HepG2 (cell line): ENCODE results near the gene SYNGAP1. TPM values are rescaled to one million over a fixed set of nuclear protein-coding genes. Genes with fewer than 3 reads are reported as not detected.

ENCODE experiments used
- ATAC-seq: fragments of 200-7000 bp; cut with Tn5 transposase; 3 replicates; pipeline ENCODE4 v1.9.1; 2020; ENCODE audit warnings: mild to moderate bottlenecking, moderate library complexity
- BruUV-seq: library from RNA; stranded (reverse); fragments of 400-500 nt; replicated peaks from 2 replicates; lab custom pipeline; 2021; lab: Mats Ljungman, UMichigan
- CTCF ChIA-PET: fragments of 300-600 bp; formaldehyde crosslinking; extraction: SDS; loops from one replicate; lab custom pipeline; 2021; ENCODE audit warnings: low total read pairs, inconsistent platforms, low intra/inter-chr PET ratio; lab: Yijun Ruan, JAX
- POLR2A ChIA-PET: fragments of 350-600 bp; sonication (Branson Sonifier 250); formaldehyde crosslinking; loops from one replicate; lab custom pipeline; 2020; ENCODE audit warnings: antibody characterized with exemption, inconsistent platforms; lab: Yijun Ruan, JAX
- DNase-seq: peaks from one replicate; pipeline ENCODE4 v3.0.0-alpha.2; 2015; ENCODE audit warnings: low spot score
- FAIRE-seq: peaks from 3 replicates; lab custom pipeline; 2011; peaks lifted over from hg19 to GRCh38; lab: Jason Lieb, UNC
- H2AFZ ChIP-seq: one replicate; pipeline ENCODE4 v1.6.1; 2011; ENCODE audit warnings: low read length, inconsistent platforms
- H3K27ac ChIP-seq: fragments of 300-600 bp; 3 replicates; pipeline ENCODE4 v1.8.0; 2011; ENCODE audit warnings: mixed run types, mild to moderate bottlenecking, mixed read lengths, low read length, inconsistent platforms; ENCODE audit not compliant: insufficient read depth; ENCODE audit errors: extremely low read length
- H3K27me3 ChIP-seq, 2 experiments: fragments of 200-600 bp in 1 of 2; 2 replicates in 1 of 2; 3 replicates in 1 of 2; pipeline versions ENCODE4 v1.6.0 to v1.8.0; 2011; ENCODE audit warnings: low read length in 2 of 2, mild to moderate bottlenecking in 2 of 2, moderate library complexity in 2 of 2, inconsistent platforms in 1 of 2; ENCODE audit not compliant: insufficient read depth in 2 of 2, control insufficient read depth in 1 of 2
- H3K36me3 ChIP-seq, 2 experiments: fragments of 200-600 bp in 1 of 2; replicated peaks in 1 of 2; 2 replicates in 1 of 2; 3 replicates in 1 of 2; pipeline versions ENCODE4 v1.5.1 to v1.8.0; 2011; ENCODE audit warnings: low read length in 2 of 2, inconsistent platforms in 1 of 2; ENCODE audit not compliant: insufficient read depth in 2 of 2, control insufficient read depth in 1 of 2
- H3K4me1 ChIP-seq: 2 replicates; pipeline ENCODE4 v1.5.1; 2012; ENCODE audit warnings: low read length, inconsistent platforms; ENCODE audit not compliant: insufficient read depth
- H3K4me2 ChIP-seq: 2 replicates; pipeline ENCODE4 v1.6.0; 2011; ENCODE audit warnings: low read depth, low read length, inconsistent platforms
- H3K4me3 ChIP-seq, 3 experiments: fragments of 200-600 bp in 1 of 3; sonication (generic), shearing (Covaris generic) in 1 of 3; replicated peaks in 1 of 3; 2 replicates each; pipeline ENCODE4 v1.5.1; 2011 to 2016; ENCODE audit warnings: low read length in 3 of 3, inconsistent platforms in 2 of 3, low read depth in 2 of 3, mild to moderate bottlenecking in 2 of 3, control low read depth in 1 of 3, mixed read lengths in 1 of 3; ENCODE audit not compliant: insufficient read depth in 1 of 3
- H3K79me2 ChIP-seq: one replicate; pipeline ENCODE4 v1.6.1; 2011; ENCODE audit warnings: low read length, inconsistent platforms; ENCODE audit not compliant: insufficient read depth
- H3K9ac ChIP-seq: 2 replicates; pipeline ENCODE4 v1.6.0; 2011; ENCODE audit warnings: mild to moderate bottlenecking, low read depth, low read length, inconsistent platforms; ENCODE audit not compliant: insufficient read depth
- H3K9me3 ChIP-seq: 2 replicates; pipeline ENCODE4 v1.5.1; 2012; ENCODE audit warnings: mild to moderate bottlenecking, low read length
- H4K20me1 ChIP-seq: 2 replicates; pipeline ENCODE4 v1.6.0; 2011; ENCODE audit warnings: inconsistent platforms, mild to moderate bottlenecking, low read length, moderate library complexity; ENCODE audit not compliant: insufficient read depth
- GFI1 ChIP-seq: sonication (generic); formaldehyde crosslinking; IDR thresholded peaks from 2 replicates; pipeline ENCODE4 v1.5.0; 2020; ENCODE audit warnings: missing genetic modification reagents, mild to moderate bottlenecking, borderline replicate concordance
- JARID2 ChIP-seq: sonication (generic); formaldehyde crosslinking; IDR thresholded peaks from 2 replicates; pipeline ENCODE4 v1.8.1; 2023; ENCODE audit warnings: missing genetic modification reagents, inconsistent platforms; ENCODE audit not compliant: insufficient replicate concordance
- MAFF ChIP-seq: IDR thresholded peaks from 2 replicates; pipeline ENCODE4 v1.6.1; 2011; ENCODE audit warnings: low read depth, low read length, improper control_type of control experiment
- NKX3-1 ChIP-seq: sonication (generic); formaldehyde crosslinking; IDR thresholded peaks from 2 replicates; pipeline ENCODE4 v1.5.0; 2020; ENCODE audit warnings: missing genetic modification reagents
- TBP ChIP-seq: sonication (generic); formaldehyde crosslinking; IDR thresholded peaks from 2 replicates; pipeline ENCODE4 v1.5.0; 2020; ENCODE audit warnings: missing genetic modification reagents
- ZKSCAN5 ChIP-seq: sonication (generic); formaldehyde crosslinking; IDR thresholded peaks from 2 replicates; pipeline ENCODE4 v1.5.1; 2020; ENCODE audit warnings: mild to moderate bottlenecking, missing genetic modification reagents
- ZNF446 ChIP-seq: sonication (generic); formaldehyde crosslinking; IDR thresholded peaks from 2 replicates; pipeline ENCODE4 v1.5.0; 2020; ENCODE audit warnings: mild to moderate bottlenecking, missing genetic modification reagents
- ZNF530 ChIP-seq: sonication (generic); formaldehyde crosslinking; IDR thresholded peaks from 2 replicates; pipeline ENCODE4 v1.5.0; 2020; ENCODE audit warnings: low read depth, mild to moderate bottlenecking, missing genetic modification reagents
- WGBS: methylation state at CpG from one replicate; pipeline ENCODE4 v1.1.6; 2017; ENCODE audit warnings: low lambda C conversion rate; 5-methylcytosine and 5-hydroxymethylcytosine counted together
- in situ Hi-C: cut with HindIII; loops from 2 replicates; pipeline ENCODE4 v1.10.0; 2017; ENCODE audit warnings: low pct_unique_long_range_greater_than_20kb; ENCODE audit not compliant: extremely low pct_ligation_motif_present
- intact Hi-C: fragments of 100-400 bp; cut with micrococcal nuclease; formaldehyde crosslinking; loops from one replicate; pipeline ENCODE4 v1.10.0; 2022; ENCODE audit not compliant: unreplicated experiment
- polyA plus RNA-seq, 8 experiments: library from polyadenylated mRNA; depleted of rRNA in 3 of 8; stranded (reverse) in 7 of 8; unstranded in 1 of 8; fragments of >200 nt; fragmentation: Illumina TruSeq in 4 of 8; extraction: Trizol in 4 of 8; gene quantifications; 2 replicates each; pipeline versions ENCODE4 v1.2.1 to v1.2.3, GENCODE V29; 2011 to 2016; ENCODE audit warnings: low read depth in 4 of 8, missing spikeins in 1 of 8, mixed read lengths in 1 of 8; ENCODE audit not compliant: insufficient read depth in 1 of 8
- total RNA-seq, 5 experiments: library from RNA; depleted of rRNA; stranded (reverse); fragments of >200 nt; fragmentation: Illumina TruSeq; extraction: Trizol; gene quantifications; 2 replicates each; pipeline ENCODE4 v1.2.3, GENCODE V29; 2016; ENCODE audit warnings: low read depth in 1 of 5
- TF ChIP-seq, protein P1 (sequence below): sonication (generic); formaldehyde crosslinking; IDR thresholded peaks from 2 replicates; pipeline ENCODE4 v1.5.0; 2020; ENCODE audit warnings: mild to moderate bottlenecking, missing genetic modification reagents
- TF ChIP-seq, protein P2 (sequence below): IDR thresholded peaks from 2 replicates; pipeline ENCODE4 v1.6.1; 2016; ENCODE audit warnings: mild to moderate bottlenecking, missing biosample characterization, missing genetic modification reagents
- TF ChIP-seq, protein P3 (sequence below): sonication (generic); formaldehyde crosslinking; IDR thresholded peaks from 2 replicates; pipeline ENCODE4 v1.4.0; 2020; ENCODE audit warnings: missing genetic modification reagents
- TF ChIP-seq, protein P4 (sequence below): IDR thresholded peaks from 2 replicates; pipeline ENCODE4 v1.6.1; 2016; ENCODE audit warnings: missing genetic modification reagents, missing compliant biosample characterization

Gene SYNGAP1
- total and polyA plus RNA-seq, 2 of the 13 experiments (the other 11 are each of a cell fraction or from before 2014, with no cell fraction given) = 0.75 to 1.1 TPM

DNA sequence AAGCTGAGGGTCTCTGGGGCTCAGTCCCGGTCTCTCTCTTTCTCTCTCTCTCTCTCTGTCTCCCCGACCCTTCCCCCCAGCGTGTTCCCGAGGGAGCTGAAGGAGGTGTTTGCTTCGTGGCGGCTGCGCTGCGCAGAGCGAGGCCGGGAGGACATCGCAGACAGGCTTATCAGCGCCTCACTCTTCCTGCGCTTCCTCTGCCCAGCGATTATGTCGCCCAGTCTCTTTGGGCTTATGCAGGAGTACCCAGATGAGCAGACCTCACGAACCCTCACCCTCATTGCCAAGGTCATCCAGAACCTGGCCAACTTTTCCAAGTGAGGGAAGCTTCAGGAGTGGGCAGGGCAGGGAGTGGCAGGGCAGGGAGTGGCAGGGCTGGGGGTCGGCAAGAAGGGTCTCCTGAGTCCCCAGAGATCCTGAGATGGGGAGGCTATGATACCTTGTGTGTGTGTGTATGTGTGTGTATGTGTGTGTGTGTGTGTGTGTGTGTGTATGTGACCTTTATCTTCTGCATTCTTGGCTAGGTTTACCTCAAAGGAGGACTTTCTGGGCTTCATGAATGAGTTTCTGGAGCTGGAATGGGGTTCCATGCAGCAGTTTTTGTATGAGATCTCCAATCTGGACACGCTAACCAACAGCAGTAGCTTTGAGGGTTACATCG, 20.9 kb downstream of the SYNGAP1 start:
- Histone ChIP-seq H3K79me2 (no peaks in the 10 kb centered on the region), H3K4me3 (no peak overlapping the region), H3K4me2 (no peak overlapping the region), H2AFZ (no peak overlapping the region), H3K9ac (no peak overlapping the region), H3K36me3 (peaks cover 0 to 2% of the 10 kb centered on the region in 2 experiments; a peak in 1 of 5 replicates), H4K20me1 (no peaks in the 10 kb centered on the region), H3K9me3 (no peaks in the 10 kb centered on the region), H3K4me1 (no peaks in the 10 kb centered on the region)
- 79% methylated on average over 19 of the region's 19 CpGs for WGBS
- FAIRE-seq = no peak
- in situ Hi-C loops (no loop called here), intact Hi-C loops (no loop called here)
- POLR2A ChIA-PET = interaction anchor here (1.1 to 1.6 kb wide), 2 partner anchors 10 to 13 kb away, joined by 5 read pairs; partner anchors contain the start of gene ZBTB9
- BruUV-seq = no TSS peak
- no peak for ATAC-seq
- CTCF ChIA-PET = no interaction called here
- TF ChIP-seq JARID2 (CRISPR knock-in tag) (no peak), ZNF530 (CRISPR knock-in tag) (no peak), NKX3-1 (CRISPR knock-in tag) (no peak), MAFF (no peak), GFI1 (CRISPR knock-in tag) (no peak)
- TF ChIP-seq, all 625 proteins: peak for 0
- no peak overlapping the region for H3K27ac ChIP-seq
- DNase-seq = no peak
- no peaks in the 10 kb centered on the region for H3K27me3 ChIP-seq

DNA sequence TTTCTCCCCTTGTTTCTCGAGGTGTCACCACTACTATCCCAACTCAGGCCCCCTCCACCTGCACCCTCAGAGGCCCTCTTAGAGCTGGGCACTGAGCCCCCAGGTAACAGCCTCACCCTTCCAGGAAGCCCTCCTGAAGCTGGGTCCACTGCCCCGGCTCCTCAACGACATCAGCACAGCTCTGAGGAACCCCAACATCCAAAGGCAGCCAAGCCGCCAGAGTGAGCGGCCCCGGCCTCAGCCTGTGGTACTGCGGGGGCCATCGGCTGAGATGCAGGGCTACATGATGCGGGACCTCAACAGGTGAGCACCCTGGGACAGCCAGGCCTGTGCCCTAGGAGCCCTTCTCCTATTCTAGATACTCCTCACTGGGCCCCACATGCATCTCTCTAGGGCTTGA, 21.6 kb downstream of the SYNGAP1 start:
- H3K27ac ChIP-seq = no peak overlapping the region
- DNase-seq (no peak), FAIRE-seq (no peak), ATAC-seq (no peak)
- in situ Hi-C loops (no loop called here), intact Hi-C loops (no loop called here)
- no peaks in the 10 kb centered on the region for H3K79me2 ChIP-seq
- 83% methylated on average over 9 of the region's 9 CpGs for WGBS
- no peaks in the 10 kb centered on the region for H3K4me1 ChIP-seq
- H3K36me3 ChIP-seq = peaks cover 0 to 2% of the 10 kb centered on the region in 2 experiments; a peak in 1 of 5 replicates
- H3K4me3 ChIP-seq = no peak overlapping the region
- ChIA-PET POLR2A (interaction anchor here (1.1 kb wide), 1 partner anchor 13 kb away, joined by 5 read pairs; the partner anchor contains the start of gene ZBTB9), CTCF (no interaction called here)
- no peaks in the 10 kb centered on the region for H3K9me3 ChIP-seq
- H3K9ac ChIP-seq = no peak overlapping the region
- no TSS peak for BruUV-seq
- no peak overlapping the region for H2AFZ ChIP-seq
- H3K4me2 ChIP-seq = no peak overlapping the region
- H4K20me1 ChIP-seq = no peaks in the 10 kb centered on the region
- H3K27me3 ChIP-seq = no peaks in the 10 kb centered on the region
- TF ChIP-seq, protein P1, sequence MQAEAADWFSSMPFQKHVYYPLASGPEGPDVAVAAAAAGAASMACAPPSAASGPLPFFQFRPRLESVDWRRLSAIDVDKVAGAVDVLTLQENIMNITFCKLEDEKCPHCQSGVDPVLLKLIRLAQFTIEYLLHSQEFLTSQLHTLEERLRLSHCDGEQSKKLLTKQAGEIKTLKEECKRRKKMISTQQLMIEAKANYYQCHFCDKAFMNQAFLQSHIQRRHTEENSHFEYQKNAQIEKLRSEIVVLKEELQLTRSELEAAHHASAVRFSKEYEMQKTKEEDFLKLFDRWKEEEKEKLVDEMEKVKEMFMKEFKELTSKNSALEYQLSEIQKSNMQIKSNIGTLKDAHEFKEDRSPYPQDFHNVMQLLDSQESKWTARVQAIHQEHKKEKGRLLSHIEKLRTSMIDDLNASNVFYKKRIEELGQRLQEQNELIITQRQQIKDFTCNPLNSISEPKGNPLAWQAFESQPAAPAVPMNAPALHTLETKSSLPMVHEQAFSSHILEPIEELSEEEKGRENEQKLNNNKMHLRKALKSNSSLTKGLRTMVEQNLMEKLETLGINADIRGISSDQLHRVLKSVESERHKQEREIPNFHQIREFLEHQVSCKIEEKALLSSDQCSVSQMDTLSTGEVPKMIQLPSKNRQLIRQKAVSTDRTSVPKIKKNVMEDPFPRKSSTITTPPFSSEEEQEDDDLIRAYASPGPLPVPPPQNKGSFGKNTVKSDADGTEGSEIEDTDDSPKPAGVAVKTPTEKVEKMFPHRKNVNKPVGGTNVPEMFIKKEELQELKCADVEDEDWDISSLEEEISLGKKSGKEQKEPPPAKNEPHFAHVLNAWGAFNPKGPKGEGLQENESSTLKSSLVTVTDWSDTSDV (CRISPR knock-in tag) = no peak
- TF ChIP-seq ZNF446 (CRISPR knock-in tag) (no peak), TBP (CRISPR knock-in tag) (no peak), ZKSCAN5 (CRISPR knock-in tag) (no peak)
- TF ChIP-seq, protein P2, sequence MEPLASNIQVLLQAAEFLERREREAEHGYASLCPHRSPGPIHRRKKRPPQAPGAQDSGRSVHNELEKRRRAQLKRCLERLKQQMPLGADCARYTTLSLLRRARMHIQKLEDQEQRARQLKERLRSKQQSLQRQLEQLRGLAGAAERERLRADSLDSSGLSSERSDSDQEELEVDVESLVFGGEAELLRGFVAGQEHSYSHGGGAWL = no peak
- TF ChIP-seq, protein P3, sequence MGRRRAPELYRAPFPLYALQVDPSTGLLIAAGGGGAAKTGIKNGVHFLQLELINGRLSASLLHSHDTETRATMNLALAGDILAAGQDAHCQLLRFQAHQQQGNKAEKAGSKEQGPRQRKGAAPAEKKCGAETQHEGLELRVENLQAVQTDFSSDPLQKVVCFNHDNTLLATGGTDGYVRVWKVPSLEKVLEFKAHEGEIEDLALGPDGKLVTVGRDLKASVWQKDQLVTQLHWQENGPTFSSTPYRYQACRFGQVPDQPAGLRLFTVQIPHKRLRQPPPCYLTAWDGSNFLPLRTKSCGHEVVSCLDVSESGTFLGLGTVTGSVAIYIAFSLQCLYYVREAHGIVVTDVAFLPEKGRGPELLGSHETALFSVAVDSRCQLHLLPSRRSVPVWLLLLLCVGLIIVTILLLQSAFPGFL (CRISPR knock-in tag) = no peak
- TF ChIP-seq, protein P4, sequence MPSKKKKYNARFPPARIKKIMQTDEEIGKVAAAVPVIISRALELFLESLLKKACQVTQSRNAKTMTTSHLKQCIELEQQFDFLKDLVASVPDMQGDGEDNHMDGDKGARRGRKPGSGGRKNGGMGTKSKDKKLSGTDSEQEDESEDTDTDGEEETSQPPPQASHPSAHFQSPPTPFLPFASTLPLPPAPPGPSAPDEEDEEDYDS (CRISPR knock-in tag) = no peak
